Progenitor cell of endocrine pancreas (in vitro differentiated cells): ENCODE measurements around the gene ZNF311. TPM values are rescaled to one million over a fixed set of nuclear protein-coding genes. Genes with fewer than 3 reads are reported as not detected.

Experiments used
- DNase-seq: peaks from one replicate; pipeline ENCODE4 v3.0.0; 2021; ENCODE audit warnings: low spot score; ENCODE audit not compliant: unreplicated experiment
- H3K27ac Mint-ChIP-seq: 2 replicates; pipeline ENCODE4 v1.8.0; 2021; ENCODE audit warnings: mild to moderate bottlenecking, moderate library complexity, mixed read lengths
- H3K27me3 Mint-ChIP-seq: 2 replicates; pipeline ENCODE4 v1.8.0; 2021; ENCODE audit warnings: mixed read lengths
- H3K36me3 Mint-ChIP-seq: 2 replicates; pipeline ENCODE4 v1.8.0; 2022; ENCODE audit warnings: mixed read lengths; ENCODE audit not compliant: insufficient read depth
- H3K4me1 Mint-ChIP-seq: 2 replicates; pipeline ENCODE4 v1.8.0; 2021; ENCODE audit warnings: low read depth, mixed read lengths
- H3K4me3 Mint-ChIP-seq: 2 replicates; pipeline ENCODE4 v1.8.0; 2021; ENCODE audit warnings: low read depth, mild to moderate bottlenecking, moderate library complexity, mixed read lengths
- H3K9me3 Mint-ChIP-seq: 2 replicates; pipeline ENCODE4 v1.8.0; 2021; ENCODE audit warnings: low read depth, mixed read lengths
- total RNA-seq: library from RNA; stranded (reverse); gene quantifications from 2 replicates; pipeline ENCODE4 v1.2.1, GENCODE V29; 2021
- TF ChIP-seq, protein P1 (sequence below): fragments of 200-600 bp; sonication (generic); IDR thresholded peaks from one replicate; pipeline ENCODE4 v1.5.0; 2021; ENCODE audit warnings: antibody characterized with exemption, mild to moderate bottlenecking; ENCODE audit not compliant: unreplicated experiment

Gene ZNF311
- total RNA-seq, 1 donor from 2014 or later: 0.91 TPM

DNA sequence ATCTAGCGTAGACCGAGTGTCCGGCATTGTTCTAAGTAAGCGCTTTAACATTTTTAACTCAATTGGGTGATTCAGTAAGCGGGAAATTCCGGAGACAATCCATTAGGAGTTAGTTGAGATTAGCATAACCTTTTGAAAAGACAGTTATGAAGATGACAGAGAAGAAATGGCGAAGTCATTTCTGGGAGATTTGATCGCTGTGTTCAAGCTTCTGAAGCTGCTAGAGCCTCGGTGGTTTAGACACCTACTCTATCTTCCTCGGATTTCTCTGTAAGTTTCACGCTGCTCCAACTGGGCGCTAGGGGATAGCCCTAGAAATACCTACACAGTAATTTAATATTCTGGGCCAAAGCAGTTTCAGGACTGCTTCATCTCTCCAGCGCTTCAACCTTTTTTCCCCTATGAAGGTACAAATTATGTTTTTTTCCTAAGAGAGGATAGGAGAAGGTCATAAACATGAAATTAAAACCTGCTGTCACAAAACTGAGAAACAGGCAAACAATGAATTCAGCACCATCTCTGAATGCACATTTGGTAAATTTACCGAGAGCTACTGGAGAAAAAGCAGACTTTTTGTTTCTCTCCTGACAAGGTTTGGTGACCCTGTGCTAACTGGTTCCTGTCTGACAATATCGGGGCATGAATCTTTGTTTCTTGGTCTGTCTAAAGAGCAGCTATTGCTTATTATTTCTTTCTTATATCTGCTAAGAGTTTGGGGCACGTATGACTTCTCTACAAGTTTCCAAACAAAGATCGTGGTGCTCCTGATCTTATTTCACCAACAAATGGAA lies 22.4 kb downstream of the ZNF311 start:
- peaks cover 3% of the 10 kb centered on the region for H3K36me3 Mint-ChIP-seq
- peaks cover 40% of the 10 kb centered on the region for H3K4me1 Mint-ChIP-seq
- DNase-seq: no peak
- H3K9me3 Mint-ChIP-seq: peaks cover 3% of the 10 kb centered on the region
- H3K27ac Mint-ChIP-seq: peak overlapping the region; percentile 100
- TF ChIP-seq, protein P1, sequence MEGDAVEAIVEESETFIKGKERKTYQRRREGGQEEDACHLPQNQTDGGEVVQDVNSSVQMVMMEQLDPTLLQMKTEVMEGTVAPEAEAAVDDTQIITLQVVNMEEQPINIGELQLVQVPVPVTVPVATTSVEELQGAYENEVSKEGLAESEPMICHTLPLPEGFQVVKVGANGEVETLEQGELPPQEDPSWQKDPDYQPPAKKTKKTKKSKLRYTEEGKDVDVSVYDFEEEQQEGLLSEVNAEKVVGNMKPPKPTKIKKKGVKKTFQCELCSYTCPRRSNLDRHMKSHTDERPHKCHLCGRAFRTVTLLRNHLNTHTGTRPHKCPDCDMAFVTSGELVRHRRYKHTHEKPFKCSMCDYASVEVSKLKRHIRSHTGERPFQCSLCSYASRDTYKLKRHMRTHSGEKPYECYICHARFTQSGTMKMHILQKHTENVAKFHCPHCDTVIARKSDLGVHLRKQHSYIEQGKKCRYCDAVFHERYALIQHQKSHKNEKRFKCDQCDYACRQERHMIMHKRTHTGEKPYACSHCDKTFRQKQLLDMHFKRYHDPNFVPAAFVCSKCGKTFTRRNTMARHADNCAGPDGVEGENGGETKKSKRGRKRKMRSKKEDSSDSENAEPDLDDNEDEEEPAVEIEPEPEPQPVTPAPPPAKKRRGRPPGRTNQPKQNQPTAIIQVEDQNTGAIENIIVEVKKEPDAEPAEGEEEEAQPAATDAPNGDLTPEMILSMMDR: peak; percentile 17
- peaks cover 2% of the 10 kb centered on the region for H3K27me3 Mint-ChIP-seq
- peak overlapping the region; percentile 91 for H3K4me3 Mint-ChIP-seq

DNA sequence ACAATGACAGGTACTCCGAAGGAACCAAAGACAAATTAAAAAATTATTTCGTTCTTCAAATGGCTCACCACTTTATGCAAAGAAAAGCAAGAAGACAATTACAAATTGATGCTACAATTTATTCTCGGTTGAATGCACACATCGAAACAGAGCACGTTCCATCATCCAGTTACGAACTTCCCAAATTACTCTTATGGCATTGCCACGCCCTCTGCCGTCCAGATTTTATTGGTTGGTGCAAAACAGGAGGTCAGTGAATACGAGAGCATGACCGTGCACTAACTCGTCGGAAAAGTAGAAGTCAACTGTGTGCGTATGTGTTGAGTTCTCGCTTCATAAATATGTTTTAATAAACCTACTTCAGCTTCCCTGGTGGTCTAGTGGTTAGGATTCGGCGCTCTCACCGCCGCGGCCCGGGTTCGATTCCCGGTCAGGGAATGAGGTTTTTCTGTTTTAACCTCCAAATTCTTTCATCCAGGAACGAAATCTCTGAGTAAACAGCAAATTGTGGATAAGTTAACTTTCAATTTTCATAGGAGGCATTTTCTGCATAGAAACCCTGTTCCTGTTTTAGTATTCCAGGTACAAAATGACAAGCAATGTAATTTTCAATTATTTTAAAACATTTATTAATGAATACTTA lies 23.2 kb downstream of the ZNF311 start:
- Mint-ChIP-seq H3K27me3 (peaks cover 3% of the 10 kb centered on the region), H3K27ac (peak overlapping the region; percentile 100), H3K36me3 (peaks cover 3% of the 10 kb centered on the region), H3K4me1 (peaks cover 40% of the 10 kb centered on the region), H3K4me3 (peak overlapping the region; percentile 91), H3K9me3 (peaks cover 3% of the 10 kb centered on the region)
- TF ChIP-seq, protein P1: peak; percentile 10
- peak; percentile 62 for DNase-seq

DNA sequence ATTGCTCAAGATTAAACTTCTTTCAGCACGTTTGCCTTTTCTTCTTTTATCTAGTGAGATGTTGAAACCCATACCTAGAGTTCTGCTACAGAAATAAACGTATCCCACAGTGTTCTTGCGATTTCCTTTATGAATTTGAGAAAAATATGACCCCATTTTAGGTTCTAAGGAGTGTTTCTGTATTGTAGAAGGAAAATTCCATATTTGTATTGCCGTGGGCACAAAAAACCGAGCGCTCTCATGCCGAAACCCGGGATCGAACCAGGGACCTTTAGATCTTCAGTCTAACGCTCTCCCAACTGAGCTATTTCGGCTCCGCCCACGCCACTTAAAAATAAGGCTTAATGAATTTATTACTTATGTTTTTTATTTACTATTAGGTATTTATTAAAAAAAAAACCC lies 23.7 kb downstream of the ZNF311 start:
- Mint-ChIP-seq H3K27me3 (peaks cover 3% of the 10 kb centered on the region), H3K4me3 (peak overlapping the region; percentile 91), H3K9me3 (no peaks in the 10 kb centered on the region), H3K4me1 (peaks cover 42% of the 10 kb centered on the region), H3K27ac (peak overlapping the region; percentile 100), H3K36me3 (peaks cover 1% of the 10 kb centered on the region)
- TF ChIP-seq, protein P1: no peak
- peak; percentile 51 for DNase-seq

DNA sequence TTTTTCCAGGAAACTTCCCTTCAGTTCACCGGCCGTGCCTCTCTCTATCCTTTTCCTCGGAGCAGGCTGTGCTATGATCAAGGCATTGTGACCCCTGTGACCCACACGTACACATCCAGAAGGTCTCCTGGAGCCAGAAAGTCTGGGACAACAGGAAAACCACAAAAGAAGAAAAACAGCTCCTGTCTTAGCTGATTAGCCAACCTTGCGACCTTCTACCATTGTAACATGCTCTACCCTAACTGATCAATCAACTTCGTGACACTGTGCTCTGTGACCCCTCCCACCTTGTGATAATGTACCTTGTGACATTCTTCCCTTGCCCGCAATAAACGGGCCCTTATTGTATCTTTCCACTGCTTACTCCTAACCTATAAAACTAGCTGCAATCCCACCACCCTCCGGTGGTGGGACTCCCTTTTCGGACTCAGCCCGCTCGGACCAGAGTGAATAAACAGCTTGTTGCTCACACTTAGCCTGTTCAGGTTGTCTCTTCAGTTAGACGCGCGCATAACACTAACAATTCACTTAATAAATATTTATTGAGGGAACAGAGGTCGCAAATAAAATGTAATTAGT lies 24.2 kb downstream of the ZNF311 start:
- H3K4me1 Mint-ChIP-seq: peaks cover 42% of the 10 kb centered on the region
- peak; percentile 63 for DNase-seq
- peak overlapping the region; percentile 91 for H3K4me3 Mint-ChIP-seq
- TF ChIP-seq, protein P1: peak; percentile 49
- peaks cover 3% of the 10 kb centered on the region for H3K27me3 Mint-ChIP-seq
- no peaks in the 10 kb centered on the region for H3K9me3 Mint-ChIP-seq
- peaks cover 1% of the 10 kb centered on the region for H3K36me3 Mint-ChIP-seq
- H3K27ac Mint-ChIP-seq: peak overlapping the region; percentile 100

DNA sequence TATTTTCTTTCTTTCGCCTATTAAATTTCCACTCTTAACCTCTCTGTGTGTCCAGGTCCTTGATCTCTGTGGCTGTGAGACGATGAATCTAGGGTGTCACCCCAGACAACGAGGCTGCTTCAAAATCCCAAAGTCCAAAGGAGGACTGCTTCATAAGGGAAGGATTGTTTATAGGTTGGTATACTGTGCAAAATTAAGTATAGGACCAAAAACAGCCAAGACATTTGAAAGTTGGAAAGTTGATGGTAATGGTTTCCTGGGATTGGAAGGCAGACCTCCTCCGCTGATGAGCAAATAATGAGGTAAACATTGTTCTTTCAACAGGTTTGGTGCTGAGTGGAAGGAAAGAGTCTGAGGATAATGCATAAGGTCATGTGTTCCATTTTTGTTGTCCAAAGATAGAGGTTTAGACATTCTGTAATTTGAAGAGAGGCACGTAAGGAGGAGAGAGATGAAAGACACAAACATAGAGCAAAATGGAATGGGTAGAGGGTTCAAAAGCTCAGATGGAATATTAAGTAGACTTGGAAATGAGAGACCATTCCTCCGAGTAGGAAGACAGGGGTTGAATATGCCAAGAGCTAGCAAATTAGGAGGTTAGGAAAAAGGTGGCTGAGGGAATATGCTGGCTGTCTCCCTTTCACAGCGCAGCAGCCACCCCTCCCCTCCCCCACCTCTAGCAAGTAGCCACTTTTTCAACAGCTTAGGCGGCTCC lies 24.8 kb downstream of the ZNF311 start:
- TF ChIP-seq, protein P1: no peak
- peak overlapping the region; percentile 91 for H3K4me3 Mint-ChIP-seq
- DNase-seq: no peak
- peak overlapping the region; percentile 100 for H3K27ac Mint-ChIP-seq
- peaks cover 3% of the 10 kb centered on the region for H3K27me3 Mint-ChIP-seq
- no peaks in the 10 kb centered on the region for H3K9me3 Mint-ChIP-seq
- H3K36me3 Mint-ChIP-seq: no peaks in the 10 kb centered on the region
- H3K4me1 Mint-ChIP-seq: peaks cover 41% of the 10 kb centered on the region
